DND-41 (cell line): Measurements from ENCODE around the gene BCL2L2.
"Not testable (repeated sequence)": the region's sequence is repeated elsewhere in the genome, so short reads cannot be mapped to it uniquely, and the experiment has no call there.

Source experiments
- ATAC-seq: fragments of 200-7000 bp; cut with Tn5 transposase; 3 replicates; pipeline ENCODE4 v1.9.1; 2021; ENCODE audit warnings: low read depth; ENCODE audit not compliant: insufficient read depth
- DNase-seq: peaks from one replicate; pipeline ENCODE4 v3.0.0-alpha.2; 2020
- H2AFZ ChIP-seq: 2 replicates; pipeline ENCODE4 v1.6.0; 2012; ENCODE audit warnings: low read depth, low read length
- H3K27ac ChIP-seq: 2 replicates; pipeline ENCODE4 v1.5.1; 2012; ENCODE audit warnings: low read length, inconsistent platforms
- H3K27me3 ChIP-seq: fragments of 200-600 bp; sonication (generic); 2 replicates; pipeline ENCODE4 v1.6.0; 2012; ENCODE audit warnings: low read length, mild to moderate bottlenecking, inconsistent platforms; ENCODE audit not compliant: insufficient read depth, poor library complexity
- H3K36me3 ChIP-seq: 2 replicates; pipeline ENCODE4 v1.5.1; 2012; ENCODE audit warnings: low read length, inconsistent platforms; ENCODE audit not compliant: insufficient read depth
- H3K4me1 ChIP-seq: 2 replicates; pipeline ENCODE4 v1.5.1; 2012; ENCODE audit warnings: mild to moderate bottlenecking, low read length; ENCODE audit not compliant: insufficient read depth
- H3K4me2 ChIP-seq: 2 replicates; pipeline ENCODE4 v1.6.0; 2012; ENCODE audit warnings: mild to moderate bottlenecking, moderate library complexity, low read length, inconsistent platforms; ENCODE audit not compliant: insufficient read depth
- H3K4me3 ChIP-seq, 2 experiments: fragments of 200-600 bp in 1 of 2; shearing (Covaris generic) in 1 of 2; 2 replicates each; pipeline ENCODE4 v1.5.1; 2012 to 2016; ENCODE audit warnings: inconsistent platforms in 2 of 2, low read length in 2 of 2, mild to moderate bottlenecking in 2 of 2, low read depth in 1 of 2, moderate library complexity in 1 of 2
- H3K79me2 ChIP-seq: 2 replicates; pipeline ENCODE4 v1.6.0; 2012; ENCODE audit warnings: low read length, inconsistent platforms; ENCODE audit not compliant: insufficient read depth
- H3K9ac ChIP-seq: 2 replicates; pipeline ENCODE4 v1.6.0; 2012; ENCODE audit warnings: low read depth, mild to moderate bottlenecking, inconsistent platforms, low read length, moderate library complexity
- H3K9me3 ChIP-seq: 2 replicates; pipeline ENCODE4 v1.5.1; 2012; ENCODE audit warnings: low read length, moderate library complexity, mild to moderate bottlenecking, inconsistent platforms; ENCODE audit not compliant: insufficient read depth, severe bottlenecking
- H4K20me1 ChIP-seq: 2 replicates; pipeline ENCODE4 v1.6.0; 2012; ENCODE audit warnings: low read length; ENCODE audit not compliant: insufficient read depth
- CTCF ChIP-seq: IDR thresholded peaks from 2 replicates; pipeline ENCODE4 v1.5.1; 2012; ENCODE audit warnings: borderline replicate concordance, low read length, moderate library complexity, mild to moderate bottlenecking; ENCODE audit not compliant: poor library complexity, severe bottlenecking; ENCODE audit errors: extremely low read depth
- EZH2 ChIP-seq: IDR thresholded peaks from 3 replicates; pipeline ENCODE4 v1.6.1; 2012; ENCODE audit warnings: borderline replicate concordance, low read depth, mild to moderate bottlenecking, moderate library complexity, low read length, inconsistent platforms; ENCODE audit not compliant: severe bottlenecking

BCL2L2 gene

GRCh38 chr14:23323838-23324454 is 17.3 kb downstream of the BCL2L2 start:
- Histone ChIP-seq H2AFZ (no peak overlapping the region), H3K27me3 (no peaks in the 10 kb centered on the region), H3K36me3 (peaks cover 36% of the 10 kb centered on the region), H3K9ac (no peak overlapping the region), H3K4me2 (no peak overlapping the region), H3K4me1 (peaks cover 36% of the 10 kb centered on the region), H4K20me1 (peaks cover 22% of the 10 kb centered on the region), H3K9me3 (no peaks in the 10 kb centered on the region), H3K4me3 (no peak overlapping the region), H3K79me2 (peaks cover 33% of the 10 kb centered on the region), H3K27ac (no peak overlapping the region)
- TF ChIP-seq EZH2 (no peak), CTCF (no peak)
- no peak for ATAC-seq
- no peak for DNase-seq

- Histone ChIP-seq H3K36me3 (peaks cover 36% of the 10 kb centered on the region), H3K79me2 (peaks cover 33% of the 10 kb centered on the region), H3K4me1 (peaks cover 33% of the 10 kb centered on the region), H3K27ac (no peak overlapping the region), H3K27me3 (no peaks in the 10 kb centered on the region), H2AFZ (no peak overlapping the region), H3K9ac (no peak overlapping the region), H4K20me1 (peaks cover 22% of the 10 kb centered on the region), H3K4me2 (no peak overlapping the region), H3K9me3 (no peaks in the 10 kb centered on the region), H3K4me3 (no peak overlapping the region)
- TF ChIP-seq CTCF: no peak
- TF ChIP-seq EZH2: no peak
- DNase-seq (no peak), ATAC-seq (no peak)
Measured at GRCh38 chr14:23324455-23324846, 17.8 kb downstream of the BCL2L2 start.

GRCh38 chr14:23324993-23325392 is 18.4 kb downstream of the BCL2L2 start:
- peaks cover 22% of the 10 kb centered on the region for H4K20me1 ChIP-seq
- no peak overlapping the region for H3K9ac ChIP-seq
- H3K4me3 ChIP-seq: no peak overlapping the region
- H3K27me3 ChIP-seq: no peaks in the 10 kb centered on the region
- DNase-seq (no peak), ATAC-seq (no peak)
- H3K27ac ChIP-seq: no peak overlapping the region
- H3K9me3 ChIP-seq: no peaks in the 10 kb centered on the region
- H3K79me2 ChIP-seq: peaks cover 33% of the 10 kb centered on the region
- peaks cover 36% of the 10 kb centered on the region for H3K36me3 ChIP-seq
- TF ChIP-seq EZH2 (no peak), CTCF (no peak)
- no peak overlapping the region for H3K4me2 ChIP-seq
- H2AFZ ChIP-seq: no peak overlapping the region
- H3K4me1 ChIP-seq: peaks cover 28% of the 10 kb centered on the region

GRCh38 chr14:23325746-23326145 is 19.1 kb downstream of the BCL2L2 start:
- H3K9ac ChIP-seq, H3K27me3 ChIP-seq, H3K4me2 ChIP-seq, DNase-seq, H3K9me3 ChIP-seq, H2AFZ ChIP-seq, H3K27ac ChIP-seq, H3K4me3 ChIP-seq, ATAC-seq: not testable (repeated sequence)
- H3K36me3 ChIP-seq: peaks cover 36% of the 10 kb centered on the region
- peaks cover 28% of the 10 kb centered on the region for H3K79me2 ChIP-seq
- H3K4me1 ChIP-seq: peaks cover 21% of the 10 kb centered on the region
- peaks cover 22% of the 10 kb centered on the region for H4K20me1 ChIP-seq
